CD4-positive, CD25-positive, alpha-beta regulatory T cell (primary cell): ENCODE results near the gene POLE. TPM values are rescaled to one million over a fixed set of nuclear protein-coding genes. Genes with fewer than 3 reads are reported as not detected.

Source experiments
- ATAC-seq, 2 donors: fragments of 150-1000 bp; cut with Tn5 transposase; one replicate each; pipeline ENCODE4 v1.10.0; 2021; ENCODE audit warnings: low read depth in 2 of 2, moderate number of reproducible peaks in 2 of 2, moderate library complexity in 1 of 2
- DNase-seq, 3 donors: peaks; one replicate each; pipeline versions ENCODE4 v3.0.0 to v3.0.0-alpha.2; 2012 to 2022; ENCODE audit warnings: mixed read lengths in 1 of 3
- H3K27ac ChIP-seq: one replicate; pipeline ENCODE4 v1.7.0; 2013; ENCODE audit warnings: mild to moderate bottlenecking, low read length; ENCODE audit not compliant: insufficient read depth, poor library complexity, severe bottlenecking
- H3K27me3 ChIP-seq: one replicate; pipeline ENCODE4 v1.7.0; 2013; ENCODE audit warnings: low read length; ENCODE audit not compliant: control insufficient read depth, insufficient read depth
- H3K36me3 ChIP-seq: one replicate; pipeline ENCODE4 v1.7.0; 2013; ENCODE audit warnings: mild to moderate bottlenecking, low read length, moderate library complexity; ENCODE audit not compliant: control insufficient read depth, insufficient read depth
- H3K4me1 ChIP-seq: 2 replicates; pipeline ENCODE4 v1.7.0; 2013; ENCODE audit warnings: mild to moderate bottlenecking, low read length; ENCODE audit not compliant: insufficient read depth, control insufficient read depth, poor library complexity, severe bottlenecking
- H3K4me3 ChIP-seq: one replicate; pipeline ENCODE4 v1.7.0; 2013; ENCODE audit warnings: low read depth, mild to moderate bottlenecking, low read length, moderate library complexity
- H3K9me3 ChIP-seq, 2 experiments: 1 replicate in 1 of 2; 2 replicates in 1 of 2; pipeline ENCODE4 v1.7.0; 2013; ENCODE audit warnings: low read length in 2 of 2, mild to moderate bottlenecking in 1 of 2, moderate library complexity in 1 of 2; ENCODE audit not compliant: control insufficient read depth in 2 of 2
- H3K27ac Mint-ChIP-seq, 3 donors: one replicate each; pipeline ENCODE4 v1.8.0; 2020 to 2022; ENCODE audit warnings: mild to moderate bottlenecking in 3 of 3, mixed read lengths in 3 of 3, moderate library complexity in 2 of 3
- H3K27me3 Mint-ChIP-seq: one replicate; pipeline ENCODE4 v1.8.0; 2022; ENCODE audit warnings: mild to moderate bottlenecking, mixed read lengths
- H3K36me3 Mint-ChIP-seq: one replicate; pipeline ENCODE4 v1.8.0; 2020; ENCODE audit warnings: mixed read lengths
- H3K4me1 Mint-ChIP-seq, 4 donors: one replicate each; pipeline ENCODE4 v1.8.0; 2020 to 2022; ENCODE audit warnings: mixed read lengths in 4 of 4, mild to moderate bottlenecking in 1 of 4
- H3K4me3 Mint-ChIP-seq, 4 donors: one replicate each; pipeline ENCODE4 v1.8.0; 2020 to 2022; ENCODE audit warnings: mild to moderate bottlenecking in 4 of 4, mixed read lengths in 4 of 4, moderate library complexity in 3 of 4
- H3K9me3 Mint-ChIP-seq, 7 donors: one replicate each; pipeline ENCODE4 v1.8.0; 2020 to 2022; ENCODE audit warnings: mixed read lengths in 7 of 7, mild to moderate bottlenecking in 3 of 7, moderate library complexity in 2 of 7
- polyA plus RNA-seq, 4 donors: library from polyadenylated mRNA; unstranded; fragments of 300-500 nt; fragmentation: Illumina TruSeq; gene quantifications; one replicate each; pipeline ENCODE4 v1.2.3, GENCODE V29; 2021
- total RNA-seq: library from RNA; stranded (reverse); gene quantifications from one replicate; pipeline ENCODE4 v1.2.3, GENCODE V29; 2022

The POLE gene
- total and polyA plus RNA-seq, 5 donors from 2014 or later = 2.4 to 51.1 (median 3.7) TPM

- Mint-ChIP-seq H3K27me3 (no peaks in the 10 kb centered on the region), H3K4me1 (peaks cover 0 to 26% (median 8%) of the 10 kb centered on the region in 4 donors), H3K27ac (no peak overlapping the region), H3K36me3 (peaks cover 13% of the 10 kb centered on the region), H3K4me3 (no peak overlapping the region), H3K9me3 (no peaks in the 10 kb centered on the region)
- Histone ChIP-seq H3K9me3 (no peaks in the 10 kb centered on the region), H3K36me3 (peaks cover 46% of the 10 kb centered on the region), H3K27me3 (no peaks in the 10 kb centered on the region), H3K4me3 (no peak overlapping the region), H3K4me1 (peaks cover 12% of the 10 kb centered on the region), H3K27ac (no peak overlapping the region)
- ATAC-seq (no peak), DNase-seq (no peak)
Observed at GRCh38 chr12:132716356-132716755, 29.2 kb upstream of the POLE start.

GRCh38 chr12:132715874-132716273 lies 28.7 kb upstream of the POLE start:
- ATAC-seq (no peak), DNase-seq (no peak)
- no peaks in the 10 kb centered on the region for H3K9me3 Mint-ChIP-seq
- peaks cover 44% of the 10 kb centered on the region for H3K36me3 ChIP-seq
- no peak overlapping the region for H3K4me3 Mint-ChIP-seq
- H3K4me3 ChIP-seq = no peak overlapping the region
- H3K36me3 Mint-ChIP-seq = peaks cover 13% of the 10 kb centered on the region
- no peak overlapping the region for H3K27ac ChIP-seq
- H3K4me1 Mint-ChIP-seq = peaks cover 0 to 28% (median 8%) of the 10 kb centered on the region in 4 donors
- no peaks in the 10 kb centered on the region for H3K27me3 ChIP-seq
- H3K27me3 Mint-ChIP-seq = no peaks in the 10 kb centered on the region
- H3K27ac Mint-ChIP-seq = no peak overlapping the region
- H3K9me3 ChIP-seq = no peaks in the 10 kb centered on the region
- H3K4me1 ChIP-seq = peaks cover 12% of the 10 kb centered on the region

- Mint-ChIP-seq H3K36me3 (peaks cover 3% of the 10 kb centered on the region), H3K27ac (peak overlapping the region in 1 of 3 donors; percentile 38), H3K4me3 (peak overlapping the region in 3 of 4 donors; percentile 28 to 70 (median 49)), H3K4me1 (peaks cover 0 to 32% (median 13%) of the 10 kb centered on the region in 4 donors), H3K27me3 (no peaks in the 10 kb centered on the region), H3K9me3 (peaks cover 0 to 8% (median 2%) of the 10 kb centered on the region in 7 donors)
- ATAC-seq (no peak), DNase-seq (no peak)
- no peaks in the 10 kb centered on the region for H3K27me3 ChIP-seq
- no peaks in the 10 kb centered on the region for H3K9me3 ChIP-seq
- H3K4me3 ChIP-seq = no peak overlapping the region
- no peak overlapping the region for H3K27ac ChIP-seq
- peaks cover 25% of the 10 kb centered on the region for H3K36me3 ChIP-seq
- H3K4me1 ChIP-seq = peaks cover 22% of the 10 kb centered on the region
Observed at GRCh38 chr12:132713123-132713522, 26.0 kb upstream of the POLE start.

GRCh38 chr12:132711080-132711843 lies 24.1 kb upstream of the POLE start:
- Mint-ChIP-seq H3K4me3 (peak overlapping the region; percentile 82 to 93 (median 89)), H3K36me3 (peaks cover 3% of the 10 kb centered on the region), H3K27me3 (no peaks in the 10 kb centered on the region), H3K4me1 (peaks cover 5 to 32% (median 13%) of the 10 kb centered on the region in 4 donors), H3K9me3 (peaks cover 0 to 17% (median 2%) of the 10 kb centered on the region in 7 donors), H3K27ac (no peak overlapping the region)
- Histone ChIP-seq H3K36me3 (peaks cover 15% of the 10 kb centered on the region), H3K4me3 (peak overlapping the region; percentile 66), H3K9me3 (peaks cover 0 to 5% of the 10 kb centered on the region in 2 experiments), H3K27me3 (no peaks in the 10 kb centered on the region), H3K27ac (peak overlapping the region; percentile 23), H3K4me1 (peaks cover 22% of the 10 kb centered on the region)
- ATAC-seq = no peak
- DNase-seq = peak; percentile 7 to 34 (median 12)

- Mint-ChIP-seq H3K36me3 (peaks cover 3% of the 10 kb centered on the region), H3K9me3 (peaks cover 0 to 17% (median 2%) of the 10 kb centered on the region in 7 donors), H3K4me1 (peaks cover 5 to 32% (median 13%) of the 10 kb centered on the region in 4 donors), H3K27ac (peak within 1 kb of the TSS; percentile 92 to 97 (median 97)), H3K4me3 (peak within 1 kb of the TSS; percentile 90 to 94 (median 92)), H3K27me3 (no peaks in the 10 kb centered on the region)
- peak within 1 kb of the TSS; percentile 73 for H3K4me3 ChIP-seq
- peak; percentile 95 to 97 for ATAC-seq
- DNase-seq = peak; percentile 91 to 96 (median 96)
- peaks cover 22% of the 10 kb centered on the region for H3K4me1 ChIP-seq
- H3K9me3 ChIP-seq = peaks cover 0 to 5% of the 10 kb centered on the region in 2 experiments
- H3K27ac ChIP-seq = peak within 1 kb of the TSS; percentile 93
- H3K27me3 ChIP-seq = no peaks in the 10 kb centered on the region
- peaks cover 12% of the 10 kb centered on the region for H3K36me3 ChIP-seq
Observed at GRCh38 chr12:132710405-132711079, 23.4 kb upstream of the POLE start, which contains the start of gene PGAM5. Gene PGAM5, plus strand, starts transcription at chr12:132710842. Its CDS starts 35 bp downstream, at chr12:132710877.

GRCh38 chr12:132710043-132710404 lies 22.9 kb upstream of the POLE start:
- peak overlapping the region; percentile 92 to 97 (median 97) for H3K27ac Mint-ChIP-seq
- ATAC-seq (no peak), DNase-seq (no peak)
- H3K9me3 Mint-ChIP-seq = peaks cover 0 to 17% (median 2%) of the 10 kb centered on the region in 7 donors
- Histone ChIP-seq H3K4me3 (peak overlapping the region; percentile 73), H3K27me3 (no peaks in the 10 kb centered on the region), H3K36me3 (peaks cover 11% of the 10 kb centered on the region), H3K9me3 (peaks cover 0 to 5% of the 10 kb centered on the region in 2 experiments), H3K27ac (peak overlapping the region; percentile 93), H3K4me1 (peaks cover 22% of the 10 kb centered on the region)
- H3K4me3 Mint-ChIP-seq = peak overlapping the region; percentile 90 to 94 (median 92)
- H3K27me3 Mint-ChIP-seq = no peaks in the 10 kb centered on the region
- peaks cover 5 to 32% (median 13%) of the 10 kb centered on the region in 4 donors for H3K4me1 Mint-ChIP-seq
- peaks cover 3% of the 10 kb centered on the region for H3K36me3 Mint-ChIP-seq

GRCh38 chr12:132708150-132708549 lies 21.0 kb upstream of the POLE start:
- peaks cover 5 to 21% (median 10%) of the 10 kb centered on the region in 4 donors for H3K4me1 Mint-ChIP-seq
- peak overlapping the region in 2 of 3 donors; percentile 5 to 92 for H3K27ac Mint-ChIP-seq
- H3K4me1 ChIP-seq = peaks cover 22% of the 10 kb centered on the region
- no peaks in the 10 kb centered on the region for H3K36me3 Mint-ChIP-seq
- H3K27me3 Mint-ChIP-seq = no peaks in the 10 kb centered on the region
- no peak for ATAC-seq
- H3K4me3 Mint-ChIP-seq = peak overlapping the region in 2 of 4 donors; percentile 27 to 35
- no peaks in the 10 kb centered on the region for H3K36me3 ChIP-seq
- DNase-seq = no peak
- no peak overlapping the region for H3K27ac ChIP-seq
- no peak overlapping the region for H3K4me3 ChIP-seq
- peaks cover 0 to 17% (median 2%) of the 10 kb centered on the region in 7 donors for H3K9me3 Mint-ChIP-seq
- H3K27me3 ChIP-seq = no peaks in the 10 kb centered on the region
- peaks cover 0 to 5% of the 10 kb centered on the region in 2 experiments for H3K9me3 ChIP-seq
